A673 (cell line): ENCODE results near the gene MRNIP. TPM values are rescaled to one million over a fixed set of nuclear protein-coding genes. Genes with fewer than 3 reads are reported as not detected.

Experiments used
- BruUV-seq: library from RNA; stranded (reverse); fragments of 400-500 nt; replicated peaks from 2 replicates; lab custom pipeline; 2021; lab: Mats Ljungman, UMichigan
- CTCF ChIA-PET: fragments of 300-600 bp; sonication (Branson Sonifier 250); formaldehyde crosslinking; loops from one replicate; lab custom pipeline; 2022; ENCODE audit warnings: antibody characterized with exemption; lab: Charles Lee
- POLR2A ChIA-PET: fragments of 300-600 bp; sonication (Branson Sonifier 250); formaldehyde crosslinking; loops from one replicate; lab custom pipeline; 2022; ENCODE audit warnings: antibody characterized with exemption; ENCODE audit not compliant: low non-redundant PET; lab: Charles Lee
- DNase-seq: peaks from one replicate; pipeline ENCODE4 v3.0.0-alpha.2; 2015; ENCODE audit warnings: low spot score
- H3K27ac ChIP-seq: fragments of 200-600 bp; sonication (generic); 2 replicates; pipeline ENCODE4 v1.5.1; 2016; ENCODE audit warnings: mixed run types, low read depth, mild to moderate bottlenecking, mixed read lengths, antibody characterized with exemption, low read length; ENCODE audit not compliant: poor library complexity, severe bottlenecking
- H3K27me3 ChIP-seq: fragments of 200-600 bp; sonication (generic); replicated peaks from 2 replicates; pipeline ENCODE4 v1.6.1; 2017; ENCODE audit warnings: mixed run types, low read depth, mild to moderate bottlenecking, mixed read lengths, antibody characterized with exemption, low read length; ENCODE audit not compliant: insufficient read depth, poor library complexity
- H3K36me3 ChIP-seq: fragments of 200-600 bp; sonication (generic); 2 replicates; pipeline ENCODE4 v1.6.1; 2016; ENCODE audit warnings: mixed run types, mild to moderate bottlenecking, mixed read lengths, antibody characterized with exemption, low read length; ENCODE audit not compliant: insufficient read depth, poor library complexity, severe bottlenecking
- H3K4me1 ChIP-seq: fragments of 200-600 bp; sonication (generic); 2 replicates; pipeline ENCODE4 v1.6.1; 2017; ENCODE audit warnings: mixed run types, mild to moderate bottlenecking, mixed read lengths, antibody characterized with exemption, low read length; ENCODE audit not compliant: insufficient read depth, poor library complexity, severe bottlenecking
- H3K4me3 ChIP-seq: fragments of 200-600 bp; sonication (generic); 2 replicates; pipeline ENCODE4 v1.5.1; 2016; ENCODE audit warnings: low read depth, mixed run types, mild to moderate bottlenecking, mixed read lengths, low read length; ENCODE audit not compliant: poor library complexity, severe bottlenecking
- H3K9me3 ChIP-seq: fragments of 200-600 bp; sonication (generic); 2 replicates; pipeline ENCODE4 v1.6.1; 2016; ENCODE audit warnings: mixed run types, low read depth, mild to moderate bottlenecking, mixed read lengths, antibody characterized with exemption, low read length; ENCODE audit not compliant: poor library complexity, severe bottlenecking
- EZH2 ChIP-seq: fragments of 200-600 bp; sonication (generic); IDR thresholded peaks from 2 replicates; pipeline ENCODE4 v1.6.1; 2017; ENCODE audit warnings: borderline replicate concordance, low read depth, mild to moderate bottlenecking, mixed read lengths, antibody characterized with exemption, low read length; ENCODE audit not compliant: poor library complexity, severe bottlenecking
- intact Hi-C: fragments of 100-400 bp; cut with micrococcal nuclease; formaldehyde crosslinking; loops from one replicate; pipeline ENCODE4 v1.10.0; 2022; ENCODE audit not compliant: unreplicated experiment
- total RNA-seq: library from RNA; stranded (reverse); gene quantifications from 2 replicates; pipeline ENCODE4 v1.2.3, GENCODE V29; 2021
- TF ChIP-seq, protein P1 (sequence below): fragments of 300-800, 200-600 bp; sonication (generic); conservative IDR thresholded peaks from 2 replicates; pipeline ENCODE4 v1.5.1; 2017; ENCODE audit warnings: low read depth, mild to moderate bottlenecking, antibody characterized with exemption, low read length, moderate library complexity, mixed read lengths

Gene MRNIP
- total RNA-seq, 1 experiment from 2014 or later, result 31.3 TPM

DNA sequence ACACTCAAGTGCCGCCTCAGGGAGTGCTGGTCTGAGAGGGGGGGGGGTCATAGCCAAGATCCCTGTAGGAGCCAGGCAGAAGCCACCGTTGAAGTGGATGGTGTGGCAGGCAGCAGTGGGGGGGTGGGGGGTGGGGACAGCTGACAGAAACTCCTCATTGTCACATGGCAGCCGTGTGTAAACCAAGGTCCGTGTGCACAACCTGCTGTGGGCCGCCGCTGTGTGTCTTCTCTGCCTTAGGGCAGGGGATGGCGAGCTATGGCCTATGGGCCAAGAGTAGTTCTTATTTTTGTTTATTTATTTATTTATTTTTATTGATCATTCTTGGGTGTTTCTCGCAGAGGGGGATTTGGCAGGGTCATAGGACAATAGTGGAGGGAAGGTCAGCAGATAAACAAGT lies 24.5 kb downstream of the MRNIP start:
- H3K36me3 ChIP-seq, result peaks cover 59% of the 10 kb centered on the region
- no peaks in the 10 kb centered on the region for H3K9me3 ChIP-seq
- H3K27me3 ChIP-seq, result no peaks in the 10 kb centered on the region
- H3K27ac ChIP-seq, result no peak overlapping the region
- H3K4me1 ChIP-seq, result no peaks in the 10 kb centered on the region
- ChIA-PET POLR2A (no interaction called here), CTCF (no interaction called here)
- DNase-seq, result no peak
- intact Hi-C loops, result no loop called here
- BruUV-seq, result no TSS peak
- no peak overlapping the region for H3K4me3 ChIP-seq
- TF ChIP-seq, protein P1, sequence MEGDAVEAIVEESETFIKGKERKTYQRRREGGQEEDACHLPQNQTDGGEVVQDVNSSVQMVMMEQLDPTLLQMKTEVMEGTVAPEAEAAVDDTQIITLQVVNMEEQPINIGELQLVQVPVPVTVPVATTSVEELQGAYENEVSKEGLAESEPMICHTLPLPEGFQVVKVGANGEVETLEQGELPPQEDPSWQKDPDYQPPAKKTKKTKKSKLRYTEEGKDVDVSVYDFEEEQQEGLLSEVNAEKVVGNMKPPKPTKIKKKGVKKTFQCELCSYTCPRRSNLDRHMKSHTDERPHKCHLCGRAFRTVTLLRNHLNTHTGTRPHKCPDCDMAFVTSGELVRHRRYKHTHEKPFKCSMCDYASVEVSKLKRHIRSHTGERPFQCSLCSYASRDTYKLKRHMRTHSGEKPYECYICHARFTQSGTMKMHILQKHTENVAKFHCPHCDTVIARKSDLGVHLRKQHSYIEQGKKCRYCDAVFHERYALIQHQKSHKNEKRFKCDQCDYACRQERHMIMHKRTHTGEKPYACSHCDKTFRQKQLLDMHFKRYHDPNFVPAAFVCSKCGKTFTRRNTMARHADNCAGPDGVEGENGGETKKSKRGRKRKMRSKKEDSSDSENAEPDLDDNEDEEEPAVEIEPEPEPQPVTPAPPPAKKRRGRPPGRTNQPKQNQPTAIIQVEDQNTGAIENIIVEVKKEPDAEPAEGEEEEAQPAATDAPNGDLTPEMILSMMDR, result no peak
- no peak for TF ChIP-seq EZH2

DNA sequence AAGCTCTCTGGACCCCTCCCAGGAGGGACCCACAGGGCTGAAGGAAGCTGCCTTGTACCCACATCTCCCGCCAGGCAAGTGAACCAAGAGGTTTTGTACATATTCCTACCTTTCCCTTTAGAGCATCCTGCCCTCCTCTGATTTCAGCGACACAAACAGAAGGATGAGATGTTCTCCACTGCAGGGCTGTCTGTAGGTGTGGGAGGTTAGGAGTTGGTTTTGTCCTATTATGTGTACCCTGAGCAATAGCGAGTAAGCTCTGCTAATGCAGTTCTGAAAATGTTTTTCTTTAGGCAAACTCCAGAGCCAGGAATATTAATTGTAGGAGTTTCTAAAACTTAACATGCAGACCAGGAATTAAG lies 24.9 kb downstream of the MRNIP start:
- Histone ChIP-seq H3K9me3 (no peaks in the 10 kb centered on the region), H3K4me3 (no peak overlapping the region), H3K27ac (no peak overlapping the region), H3K27me3 (no peaks in the 10 kb centered on the region), H3K36me3 (peaks cover 63% of the 10 kb centered on the region), H3K4me1 (no peaks in the 10 kb centered on the region)
- intact Hi-C loops, result no loop called here
- POLR2A ChIA-PET, result no interaction called here
- no TSS peak for BruUV-seq
- CTCF ChIA-PET, result no interaction called here
- TF ChIP-seq, protein P1, result no peak
- TF ChIP-seq EZH2, result no peak
- no peak for DNase-seq

DNA sequence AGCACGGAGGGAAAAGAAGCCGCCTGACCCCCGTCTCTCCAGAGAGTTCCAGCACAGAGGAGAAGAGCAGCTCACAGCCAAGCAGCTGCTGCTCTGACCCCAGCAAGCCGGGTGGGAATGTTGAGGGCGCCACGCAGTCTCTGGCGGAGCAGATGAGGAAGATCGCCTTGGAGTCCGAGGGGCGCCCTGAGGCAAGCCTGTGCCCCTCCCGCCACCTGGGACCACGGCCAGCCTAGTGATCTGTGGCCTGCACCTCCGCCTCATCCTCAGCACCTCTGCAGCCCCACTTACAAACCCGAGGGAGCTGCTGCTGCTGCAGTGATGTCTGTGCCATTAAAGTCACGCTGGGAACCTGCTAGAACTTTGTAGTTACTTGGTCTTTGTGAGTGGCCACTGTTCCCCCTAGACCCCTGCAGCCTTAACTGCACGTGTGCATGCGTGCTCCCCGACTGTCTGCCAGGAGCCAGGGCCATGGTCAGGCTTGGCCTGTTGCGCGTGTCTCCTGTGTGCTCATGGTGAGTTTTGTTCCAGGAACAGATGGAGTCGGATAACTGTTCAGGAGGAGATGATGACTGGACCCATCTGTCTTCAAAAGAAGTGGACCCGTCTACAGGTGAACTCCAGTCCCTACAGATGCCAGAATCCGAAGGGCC lies 25.4 kb downstream of the MRNIP start:
- no peak for TF ChIP-seq EZH2
- TF ChIP-seq, protein P1, result no peak
- Histone ChIP-seq H3K4me1 (no peaks in the 10 kb centered on the region), H3K4me3 (no peak overlapping the region), H3K9me3 (no peaks in the 10 kb centered on the region), H3K27ac (no peak overlapping the region), H3K27me3 (no peaks in the 10 kb centered on the region), H3K36me3 (peaks cover 65% of the 10 kb centered on the region)
- CTCF ChIA-PET, result no interaction called here
- no TSS peak for BruUV-seq
- intact Hi-C loops, result no loop called here
- POLR2A ChIA-PET, result no interaction called here
- no peak for DNase-seq
